MM.1S (cell line): ENCODE data around the gene MOCS2.

Experiments used
- CTCF ChIP-seq: fragments of 300-600 bp; sonication (generic); IDR thresholded peaks from 2 replicates; pipeline ENCODE4 v1.5.1; 2016; ENCODE audit warnings: antibody characterized with exemption, low read length, mixed read lengths
- EZH2 ChIP-seq: fragments of 300-600 bp; sonication (generic); optimal IDR thresholded peaks from 2 replicates; pipeline ENCODE3; 2017; ENCODE audit warnings: low read depth, mild to moderate bottlenecking, antibody characterized with exemption, low read length, mixed read lengths

GRCh38 chr5:53068291-53068836 is 41.2 kb downstream of the MOCS2 start:
- TF ChIP-seq CTCF (no peak), EZH2 (no peak)
